ENCODE data around the gene NKTR.

The NKTR gene

GRCh38 chr3:42647821-42648459, 47.5 kb downstream of the NKTR start:
- DNase-seq (ENCODE audit: insufficient read length, low spot score) (no peak), FAIRE-seq (no peak)

GRCh38 chr3:42649006-42649405, 48.5 kb downstream of the NKTR start:
- FAIRE-seq (no peak), DNase-seq (ENCODE audit: insufficient read length, low spot score) (no peak)

GRCh38 chr3:42649783-42650182, 49.3 kb downstream of the NKTR start:
- DNase-seq (ENCODE audit: insufficient read length, low spot score) (no peak), FAIRE-seq (no peak)

GRCh38 chr3:42651248-42652091, 51.0 kb downstream of the NKTR start:
- FAIRE-seq = peak; percentile 11
- DNase-seq (ENCODE audit: insufficient read length, low spot score) = no peak

- no peak for DNase-seq (ENCODE audit: insufficient read length, low spot score)
- no peak for FAIRE-seq
These were observed 51.7 kb downstream of the NKTR start for GRCh38 chr3:42652251-42652610.

GRCh38 chr3:42652611-42653302, 52.3 kb downstream of the NKTR start:
- no peak for DNase-seq (ENCODE audit: insufficient read length, low spot score)
- FAIRE-seq = peak; percentile 68

- DNase-seq (ENCODE audit: insufficient read length, low spot score) (no peak), FAIRE-seq (no peak)
These were observed 52.7 kb downstream of the NKTR start for GRCh38 chr3:42653303-42653559.

GRCh38 chr3:42653560-42654330, 53.3 kb downstream of the NKTR start, which contains the start of gene ZBTB47:
Gene ZBTB47 (plus strand): TSS chr3:42653697. CDS start chr3:42658356, 4,659 bp downstream.
- DNase-seq (ENCODE audit: insufficient read length, low spot score) (no peak), FAIRE-seq (no peak)

- no peak for FAIRE-seq
These were observed 54.1 kb downstream of the NKTR start for GRCh38 chr3:42654331-42655201.

GRCh38 chr3:42655331-42655888, 54.9 kb downstream of the NKTR start:
- DNase-seq (ENCODE audit: insufficient read length, low spot score) (no peak), FAIRE-seq (no peak)

More at GRCh38 chr3:42654331-42655201, 54.1 kb downstream of the NKTR start:
- DNase-seq (ENCODE audit: insufficient read length, low spot score) = no peak

- DNase-seq (ENCODE audit: insufficient read length, low spot score) (no peak), FAIRE-seq (no peak)
These were observed 55.6 kb downstream of the NKTR start for GRCh38 chr3:42655980-42656679.

- no peak for FAIRE-seq
- DNase-seq (ENCODE audit: insufficient read length, low spot score) = no peak
These were observed 56.5 kb downstream of the NKTR start for GRCh38 chr3:42656680-42657610.

GRCh38 chr3:42657675-42658074, 57.2 kb downstream of the NKTR start:
- no peak for DNase-seq (ENCODE audit: insufficient read length, low spot score)

GRCh38 chr3:42658091-42658770, 57.7 kb downstream of the NKTR start:
- FAIRE-seq = no peak
- no peak for DNase-seq (ENCODE audit: insufficient read length, low spot score)

More at GRCh38 chr3:42657675-42658074, 57.2 kb downstream of the NKTR start:
- FAIRE-seq = no peak

- DNase-seq (ENCODE audit: insufficient read length, low spot score) = no peak
- no peak for FAIRE-seq
These were observed 58.4 kb downstream of the NKTR start for GRCh38 chr3:42658771-42659390.

GRCh38 chr3:42659451-42660130, 59.1 kb downstream of the NKTR start:
- no peak for FAIRE-seq
- no peak for DNase-seq (ENCODE audit: insufficient read length, low spot score)
